Upper lobe of left lung (tissue), 6 donors: ENCODE results near the gene PARP3. TPM values are rescaled to one million over a fixed set of nuclear protein-coding genes. Genes with fewer than 3 reads are reported as not detected.
A peak's percentile ranks its signal among the peaks of the same experiment; 100 is the strongest.

ENCODE experiments used
- ATAC-seq, 2 donors: fragments of 200-7000 bp; cut with Tn5 transposase; one replicate each; pipeline ENCODE4 v1.9.1; 2022; ENCODE audit warnings: mild to moderate bottlenecking in 2 of 2, moderate library complexity in 2 of 2; ENCODE audit not compliant: low FRiP score in 2 of 2
- DNase-seq, 2 donors: peaks; one replicate each; pipeline ENCODE4 v3.0.0-alpha.2; 2019 to 2020
- H3K27ac ChIP-seq, 4 donors: fragments of 200-600 bp; sonication (generic); one replicate each; pipeline ENCODE4 v1.5.1; 2016 to 2019
- H3K27me3 ChIP-seq, 4 donors: fragments of 200-600 bp; sonication (generic); one replicate each; pipeline ENCODE4 v1.5.1; 2017 to 2019
- H3K36me3 ChIP-seq, 4 donors: fragments of 200-600 bp; sonication (generic); one replicate each; pipeline ENCODE4 v1.5.1; 2016 to 2019
- H3K4me1 ChIP-seq, 4 donors: fragments of 200-600 bp; sonication (generic); one replicate each; pipeline ENCODE4 v1.5.1; 2018 to 2019
- H3K4me3 ChIP-seq, 4 donors: fragments of 200-600 bp; sonication (generic); one replicate each; pipeline ENCODE4 v1.5.1; 2017 to 2019; ENCODE audit warnings: mild to moderate bottlenecking in 2 of 4, moderate library complexity in 1 of 4
- H3K9me3 ChIP-seq, 4 donors: fragments of 200-600 bp; sonication (generic); one replicate each; pipeline ENCODE4 v1.5.1; 2018 to 2019
- CTCF ChIP-seq, 6 experiments: fragments of 450-650 bp in 4 of 6; fragments of 200-600 bp in 2 of 6; sonication (generic) in 2 of 6; IDR thresholded peaks; one replicate each; pipeline ENCODE4 v1.5.1; 2016 to 2019; ENCODE audit warnings: antibody characterized with exemption in 6 of 6
- EP300 ChIP-seq, 4 donors: sonication (generic); formaldehyde crosslinking; IDR thresholded peaks; one replicate each; pipeline ENCODE4 v1.5.1; 2017; ENCODE audit warnings: antibody characterized with exemption in 4 of 4, control low read depth in 2 of 4
- POLR2A ChIP-seq, 4 donors: fragments of 450-650 bp; IDR thresholded peaks; one replicate each; pipeline ENCODE4 v1.5.1; 2016 to 2017; ENCODE audit warnings: antibody characterized with exemption in 4 of 4, mild to moderate bottlenecking in 2 of 4
- POLR2AphosphoS5 ChIP-seq, 2 donors: sonication (generic); formaldehyde crosslinking; IDR thresholded peaks; one replicate each; pipeline ENCODE4 v1.5.1; 2017; ENCODE audit warnings: antibody characterized with exemption in 2 of 2
- WGBS, 2 donors: methylation state at CpG; one replicate each; pipeline ENCODE4 v1.1.5; 2017 to 2018; 5-methylcytosine and 5-hydroxymethylcytosine counted together
- total RNA-seq, 6 donors: library from RNA; depleted of rRNA in 4 of 6; stranded (reverse); fragments of >200 nt in 4 of 6; gene quantifications; one replicate each; pipeline versions ENCODE4 v1.1.0 to v1.2.1, GENCODE V29; 2016 to 2021
- donor health status: DM: no; HTN: no; CAD: no; lungs with moderate emphysema.
- donor health status: DM: no; HTN: yes; CAD: no; lungs with severe emphysema.

PARP3 gene
- total RNA-seq, 6 donors from 2014 or later, result 23.0 to 80.7 (median 35.7) TPM

DNA sequence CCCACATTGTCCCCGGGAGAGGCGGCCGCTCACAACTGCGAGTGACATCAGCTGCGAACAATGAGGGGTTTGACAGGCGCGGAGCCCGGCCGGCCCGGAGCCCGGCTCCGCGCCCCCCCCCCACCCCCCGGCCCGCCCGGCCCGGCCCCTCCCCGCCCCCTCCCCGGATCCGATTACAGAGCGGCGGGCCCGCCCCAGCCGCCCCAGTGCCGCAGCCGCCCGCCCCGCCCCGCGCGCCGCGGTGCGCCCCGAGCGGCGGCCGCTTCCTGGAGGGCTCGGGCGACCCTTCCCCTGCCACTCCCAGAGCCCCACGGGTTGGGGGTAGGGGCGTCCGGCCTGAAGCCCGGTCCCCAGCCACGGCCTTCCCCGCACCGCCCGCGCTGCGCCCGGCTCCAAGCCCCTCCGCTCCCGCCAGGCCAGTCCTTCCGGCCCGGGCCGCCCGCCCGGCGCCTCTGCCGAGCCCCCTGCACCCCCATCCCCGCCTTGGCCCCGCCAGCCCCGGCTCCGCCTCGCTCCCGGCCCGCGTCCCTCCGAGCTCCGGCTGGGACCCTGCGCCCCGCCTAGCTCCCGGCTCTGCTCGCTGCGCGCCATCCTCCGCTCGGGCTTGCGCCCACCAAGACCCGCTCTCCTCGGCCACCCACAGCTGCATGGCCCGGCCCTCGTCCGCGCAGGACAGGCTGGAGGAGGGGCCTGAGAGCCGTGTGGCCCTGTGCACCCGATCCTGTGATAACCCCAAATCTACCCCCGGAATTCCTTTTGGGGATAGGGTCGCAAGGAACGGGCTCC, 25.4 kb downstream of the PARP3 start, which contains the start of gene PCBP4:
PCBP4 (minus strand) TSS at position 71 of the 786 bp plus-strand sequence. CDS start 6,214 bp downstream, outside the sequence.
- no peak for TF ChIP-seq EP300 (IDR thresholded peaks at IDR 0.05)
- peak in 2 of 4 donors; percentile 22 to 68 for TF ChIP-seq POLR2A (IDR thresholded peaks at IDR 0.05)
- peak in 1 of 2 donors; percentile 54 for TF ChIP-seq POLR2AphosphoS5 (IDR thresholded peaks at IDR 0.05)
- TF ChIP-seq CTCF (IDR thresholded peaks at IDR 0.05), result no peak
- Histone ChIP-seq H3K27ac (peak within 1 kb of the TSS; percentile 74 to 95 (median 90)), H3K4me3 (peak within 1 kb of the TSS; percentile 83 to 92 (median 86)), H3K36me3 (no peaks in the 10 kb centered on the region), H3K27me3 (peaks cover 0 to 4% (median 0%) of the 10 kb centered on the region in 4 donors), H3K4me1 (peaks cover 11 to 42% (median 22%) of the 10 kb centered on the region in 4 donors), H3K9me3 (no peaks in the 10 kb centered on the region)
- ATAC-seq (peak in 1 of 2 donors; percentile 80), DNase-seq (peak; percentile 75 to 91)
- 0% methylated on average over 16 of the region's 90 CpGs; no CpG with 5 or more reads in 1 of the 2 donors for WGBS, 2 donors

DNA sequence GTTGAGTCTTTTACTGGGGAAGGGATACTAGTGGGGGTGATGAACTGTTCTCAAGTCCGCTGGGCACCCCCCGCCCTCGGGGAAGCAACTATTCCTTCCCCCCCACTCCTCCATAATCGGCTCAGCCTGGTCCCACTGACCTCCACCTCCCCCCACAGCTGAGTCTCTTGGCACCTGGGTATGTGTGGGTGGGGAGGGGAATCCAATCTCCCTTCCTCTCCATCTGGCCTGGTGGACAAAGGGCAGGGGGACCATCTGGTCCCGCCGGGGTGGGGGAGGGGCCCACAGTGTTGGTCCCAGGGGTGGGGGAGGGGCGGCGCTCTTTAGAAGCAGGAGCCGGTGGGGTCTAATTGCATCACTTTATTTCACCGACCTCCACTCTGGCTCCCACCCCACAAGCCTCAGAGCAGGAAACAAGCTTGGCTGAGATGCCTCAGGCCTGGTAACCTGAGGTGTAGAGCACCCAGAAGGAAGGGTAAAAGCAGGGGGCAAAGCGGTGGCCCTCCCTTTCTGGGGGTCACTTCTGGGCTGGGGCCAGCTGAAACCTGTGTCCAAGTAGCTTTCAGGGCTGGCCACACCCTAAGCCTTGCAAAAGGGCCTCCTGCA, 26.1 kb downstream of the PARP3 start:
- DNase-seq, result no peak
- peak in 1 of 2 donors; percentile 2 for ATAC-seq
- Histone ChIP-seq H3K4me3 (peak overlapping the region; percentile 83 to 92 (median 86)), H3K36me3 (no peaks in the 10 kb centered on the region), H3K9me3 (no peaks in the 10 kb centered on the region), H3K27me3 (peaks cover 0 to 4% (median 0%) of the 10 kb centered on the region in 4 donors), H3K27ac (peak overlapping the region; percentile 74 to 95 (median 90)), H3K4me1 (peaks cover 15 to 49% (median 28%) of the 10 kb centered on the region in 4 donors)
- whole genome bisulfite sequencing, 2 donors, result 22% methylated on average over 10 of the region's 11 CpGs; no CpG with 5 or more reads in 1 of the 2 donors
- TF ChIP-seq EP300 (IDR thresholded peaks at IDR 0.05) (no peak), POLR2AphosphoS5 (IDR thresholded peaks at IDR 0.05) (no peak), POLR2A (IDR thresholded peaks at IDR 0.05) (no peak), CTCF (IDR thresholded peaks at IDR 0.05) (no peak)

GRCh38 chr3:51968883-51969678, 26.9 kb downstream of the PARP3 start:
- 90 to 99% methylated on average over 4 to 6 of the region's 6 CpGs for WGBS, 2 donors
- TF ChIP-seq POLR2AphosphoS5 (IDR thresholded peaks at IDR 0.05) (no peak), POLR2A (IDR thresholded peaks at IDR 0.05) (no peak), EP300 (IDR thresholded peaks at IDR 0.05) (no peak), CTCF (IDR thresholded peaks at IDR 0.05) (no peak)

GRCh38 chr3:51969841-51970240, 27.7 kb downstream of the PARP3 start:
- TF ChIP-seq POLR2A (IDR thresholded peaks at IDR 0.05) (no peak), EP300 (IDR thresholded peaks at IDR 0.05) (no peak)
- H3K27ac ChIP-seq, result no peak overlapping the region

More at GRCh38 chr3:51968883-51969678, 26.9 kb downstream of the PARP3 start:
- no peaks in the 10 kb centered on the region for H3K36me3 ChIP-seq
- peaks cover 0 to 4% (median 0%) of the 10 kb centered on the region in 4 donors for H3K27me3 ChIP-seq
- H3K9me3 ChIP-seq, result no peaks in the 10 kb centered on the region
- no peak overlapping the region for H3K4me3 ChIP-seq
- no peak for DNase-seq
- H3K27ac ChIP-seq, result peak overlapping the region in 2 of 4 donors; percentile 94 to 95
- no peak for ATAC-seq
- peaks cover 17 to 57% (median 33%) of the 10 kb centered on the region in 4 donors for H3K4me1 ChIP-seq

More at GRCh38 chr3:51969841-51970240, 27.7 kb downstream of the PARP3 start:
- Histone ChIP-seq H3K9me3 (no peaks in the 10 kb centered on the region), H3K4me3 (no peak overlapping the region), H3K4me1 (peaks cover 24 to 65% (median 40%) of the 10 kb centered on the region in 4 donors), H3K27me3 (peaks cover 0 to 4% (median 0%) of the 10 kb centered on the region in 4 donors), H3K36me3 (no peaks in the 10 kb centered on the region)
- 83% methylated on average over 4 of the region's 4 CpGs; no CpG with 5 or more reads in 1 of the 2 donors for WGBS, 2 donors
- no peak for ATAC-seq
- no peak for DNase-seq
